PC-9 (cell line): ENCODE data around the gene CMBL. TPM values are rescaled to one million over a fixed set of nuclear protein-coding genes. Genes with fewer than 3 reads are reported as not detected.

Source experiments
- BruUV-seq: library from RNA; stranded (reverse); fragments of 400-500 nt; replicated peaks from 2 replicates; lab custom pipeline; 2021; lab: Mats Ljungman, UMichigan
- CTCF ChIA-PET: fragments of 300-600 bp; sonication (Branson Sonifier 250); formaldehyde crosslinking; loops from one replicate; lab custom pipeline; 2022; ENCODE audit warnings: antibody characterized with exemption; lab: Charles Lee
- POLR2A ChIA-PET: fragments of 300-600 bp; sonication (Branson Sonifier 250); formaldehyde crosslinking; loops from one replicate; lab custom pipeline; 2022; ENCODE audit warnings: antibody characterized with exemption; ENCODE audit not compliant: unreplicated experiment; lab: Charles Lee
- DNase-seq, 2 experiments: peaks; one replicate each; pipeline versions ENCODE4 v3.0.0 to v3.0.0-alpha.2; 2015 to 2022; ENCODE audit warnings: mixed read lengths in 1 of 2
- H2AFZ ChIP-seq: fragments of 200-600 bp; sonication (generic); 2 replicates; pipeline ENCODE4 v1.8.1; 2017; ENCODE audit warnings: antibody characterized with exemption
- H3F3A ChIP-seq: fragments of 200-600 bp; sonication (generic); 2 replicates; pipeline ENCODE4 v1.8.1; 2017; ENCODE audit warnings: antibody characterized with exemption, mild to moderate bottlenecking, low read depth; ENCODE audit not compliant: insufficient read depth
- H3K27ac ChIP-seq: fragments of 200-600 bp; sonication (generic); 2 replicates; pipeline ENCODE4 v1.6.1; 2016; ENCODE audit warnings: mixed run types
- H3K27me3 ChIP-seq: fragments of 200-600 bp; sonication (generic); 2 replicates; pipeline ENCODE4 v1.6.1; 2016; ENCODE audit warnings: low read depth, mixed run types; ENCODE audit not compliant: insufficient read depth
- H3K36me3 ChIP-seq: fragments of 200-600 bp; sonication (generic); 2 replicates; pipeline ENCODE4 v1.6.1; 2016; ENCODE audit warnings: low read depth, mixed run types
- H3K4me1 ChIP-seq: fragments of 200-600 bp; sonication (generic); replicated peaks from 2 replicates; pipeline ENCODE4 v1.6.1; 2016; ENCODE audit warnings: mixed run types; ENCODE audit not compliant: insufficient read depth
- H3K4me2 ChIP-seq: fragments of 200-600 bp; sonication (generic); 2 replicates; pipeline ENCODE4 v1.6.1; 2017; ENCODE audit warnings: mixed run types
- H3K4me3 ChIP-seq: fragments of 200-600 bp; sonication (generic); 2 replicates; pipeline ENCODE4 v1.6.1; 2016; ENCODE audit warnings: mixed run types
- H3K79me2 ChIP-seq: fragments of 200-600 bp; sonication (generic); 2 replicates; pipeline ENCODE4 v1.6.1; 2017; ENCODE audit warnings: low read depth, mixed run types
- H3K9me2 ChIP-seq: fragments of 200-600 bp; sonication (generic); 2 replicates; pipeline ENCODE4 v1.8.1; 2017; ENCODE audit warnings: mild to moderate bottlenecking; ENCODE audit not compliant: insufficient read depth
- H3K9me3 ChIP-seq: fragments of 200-600 bp; sonication (generic); 2 replicates; pipeline ENCODE4 v1.8.1; 2016; ENCODE audit warnings: low read depth; ENCODE audit not compliant: insufficient read depth
- H4K20me1 ChIP-seq: fragments of 200-600 bp; sonication (generic); 2 replicates; pipeline ENCODE4 v1.8.1; 2017; ENCODE audit not compliant: insufficient read depth
- CTCF ChIP-seq: fragments of 200-600 bp; sonication (generic); conservative IDR thresholded peaks from 2 replicates; pipeline ENCODE4 v1.6.1; 2017; ENCODE audit warnings: mixed run types, antibody characterized with exemption, mild to moderate bottlenecking, moderate library complexity
- EZH2 ChIP-seq: fragments of 200-600 bp; sonication (generic); IDR thresholded peaks from 2 replicates; pipeline ENCODE4 v1.8.0; 2017; ENCODE audit warnings: antibody characterized with exemption, low read depth
- intact Hi-C: fragments of 100-400 bp; cut with micrococcal nuclease; formaldehyde crosslinking; loops from one replicate; pipeline ENCODE4 v1.10.0; 2022; ENCODE audit not compliant: unreplicated experiment
- total RNA-seq: library from RNA; stranded (reverse); gene quantifications from 2 replicates; pipeline ENCODE4 v1.2.3, GENCODE V29; 2021

Gene CMBL
- total RNA-seq, 1 experiment from 2014 or later, result 286 TPM

GRCh38 chr5:10332301-10332700 lies 24.6 kb upstream of the CMBL start:
- Histone ChIP-seq H3K27me3 (peaks cover 11% of the 10 kb centered on the region; the same call in 1 of the 2 replicates), H3F3A (no peaks in the 10 kb centered on the region), H3K36me3 (no peaks in the 10 kb centered on the region), H3K4me2 (no peak overlapping the region), H2AFZ (no peak overlapping the region), H4K20me1 (no peaks in the 10 kb centered on the region), H3K4me3 (no peak overlapping the region), H3K27ac (no peak overlapping the region), H3K4me1 (peaks cover 5% of the 10 kb centered on the region; the same call in 1 of the 2 replicates), H3K9me3 (no peaks in the 10 kb centered on the region), H3K9me2 (no peaks in the 10 kb centered on the region), H3K79me2 (no peaks in the 10 kb centered on the region)
- intact Hi-C loops, result loop anchor here (2.0 kb wide), 2 partner anchors 22 to 44 kb away; no protein-coding TSS in a partner anchor
- DNase-seq, result no peak
- POLR2A ChIA-PET, result no interaction called here
- BruUV-seq, result no TSS peak
- no peak for TF ChIP-seq EZH2
- no peak for TF ChIP-seq CTCF
- CTCF ChIA-PET, result interaction anchor here (0.6 to 0.7 kb wide), 2 partner anchors 36 to 119 kb away, joined by 3 to 4 read pairs; no protein-coding TSS in a partner anchor

- no peaks in the 10 kb centered on the region for H4K20me1 ChIP-seq
- ChIA-PET POLR2A (no interaction called here), CTCF (interaction anchor here (0.6 kb wide), 1 partner anchor 13 kb away, joined by 3 read pairs; no protein-coding TSS in a partner anchor)
- H2AFZ ChIP-seq, result no peak overlapping the region
- no peaks in the 10 kb centered on the region for H3F3A ChIP-seq
- H3K4me1 ChIP-seq, result peaks cover 5% of the 10 kb centered on the region; the same call in 1 of the 2 replicates
- TF ChIP-seq CTCF (no peak), EZH2 (no peak)
- no peak overlapping the region for H3K4me3 ChIP-seq
- intact Hi-C loops, result no loop called here
- H3K4me2 ChIP-seq, result no peak overlapping the region
- H3K27ac ChIP-seq, result no peak overlapping the region
- peaks cover 11% of the 10 kb centered on the region; the same call in 1 of the 2 replicates for H3K27me3 ChIP-seq
- no peaks in the 10 kb centered on the region for H3K9me2 ChIP-seq
- no peaks in the 10 kb centered on the region for H3K79me2 ChIP-seq
- H3K9me3 ChIP-seq, result no peaks in the 10 kb centered on the region
- no peaks in the 10 kb centered on the region for H3K36me3 ChIP-seq
- no peak for DNase-seq
- BruUV-seq, result no TSS peak
Observed at GRCh38 chr5:10331341-10331796, 23.7 kb upstream of the CMBL start.

- Histone ChIP-seq H4K20me1 (no peaks in the 10 kb centered on the region), H3K27me3 (peaks cover 11% of the 10 kb centered on the region; the same call in 1 of the 2 replicates), H3K9me3 (no peaks in the 10 kb centered on the region), H3K4me3 (no peak overlapping the region), H3K4me1 (peaks cover 5% of the 10 kb centered on the region; the same call in 1 of the 2 replicates), H3K36me3 (no peaks in the 10 kb centered on the region), H3K4me2 (no peak overlapping the region), H3K79me2 (no peaks in the 10 kb centered on the region), H3K9me2 (no peaks in the 10 kb centered on the region), H2AFZ (no peak overlapping the region), H3F3A (no peaks in the 10 kb centered on the region), H3K27ac (no peak overlapping the region)
- BruUV-seq, result no TSS peak
- intact Hi-C loops, result no loop called here
- POLR2A ChIA-PET, result no interaction called here
- TF ChIP-seq EZH2, result no peak
- TF ChIP-seq CTCF, result no peak
- no peak for DNase-seq
- CTCF ChIA-PET, result interaction anchor here (0.6 kb wide), 1 partner anchor 13 kb away, joined by 3 read pairs; no protein-coding TSS in a partner anchor
Observed at GRCh38 chr5:10330511-10331230, 23.0 kb upstream of the CMBL start.
